HG03108 (cell line): ENCODE measurements around the gene XXYLT1.

Source experiments
- ATAC-seq: cut with Tn5 transposase; IDR thresholded peaks from one replicate; pipeline ENCODE4 v1.9.1; 2021; ENCODE audit warnings: moderate library complexity; ENCODE audit not compliant: unreplicated experiment

The XXYLT1 gene

GRCh38 chr3:195267096-195267495, 3.9 kb downstream of the XXYLT1 start:
- no peak for ATAC-seq

- no peak for ATAC-seq
Measured at GRCh38 chr3:195266428-195266827, 4.5 kb downstream of the XXYLT1 start.

DNA sequence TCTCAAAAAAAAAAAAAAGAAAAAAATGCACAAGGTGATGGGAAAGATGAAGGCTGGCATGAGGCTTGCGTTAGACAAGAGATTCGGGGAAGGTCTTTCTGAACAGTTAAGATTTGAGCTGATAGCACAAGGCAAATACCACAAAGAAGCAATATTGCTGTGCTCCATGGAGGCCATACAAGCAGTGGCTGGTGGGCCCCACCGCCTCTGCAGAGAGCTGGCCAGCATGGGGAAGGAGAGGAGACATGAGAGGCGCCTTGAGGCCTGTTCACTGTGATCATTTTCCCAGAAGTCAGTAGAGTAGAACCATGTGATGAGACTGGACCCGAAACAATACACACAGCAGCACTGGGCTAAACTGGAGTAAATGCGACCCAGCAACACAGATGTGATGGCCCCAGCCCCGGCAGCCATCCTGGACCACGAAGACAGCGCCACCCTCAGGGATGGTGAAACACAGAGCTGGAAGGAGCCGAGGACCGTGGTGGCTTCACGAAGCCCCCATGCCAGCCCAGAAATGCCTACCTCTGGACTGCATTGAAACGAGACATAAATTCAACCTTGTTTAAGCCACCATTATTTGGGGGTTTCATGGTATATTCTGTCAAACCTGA, 5.5 kb downstream of the XXYLT1 start:
- ATAC-seq, result no peak

DNA sequence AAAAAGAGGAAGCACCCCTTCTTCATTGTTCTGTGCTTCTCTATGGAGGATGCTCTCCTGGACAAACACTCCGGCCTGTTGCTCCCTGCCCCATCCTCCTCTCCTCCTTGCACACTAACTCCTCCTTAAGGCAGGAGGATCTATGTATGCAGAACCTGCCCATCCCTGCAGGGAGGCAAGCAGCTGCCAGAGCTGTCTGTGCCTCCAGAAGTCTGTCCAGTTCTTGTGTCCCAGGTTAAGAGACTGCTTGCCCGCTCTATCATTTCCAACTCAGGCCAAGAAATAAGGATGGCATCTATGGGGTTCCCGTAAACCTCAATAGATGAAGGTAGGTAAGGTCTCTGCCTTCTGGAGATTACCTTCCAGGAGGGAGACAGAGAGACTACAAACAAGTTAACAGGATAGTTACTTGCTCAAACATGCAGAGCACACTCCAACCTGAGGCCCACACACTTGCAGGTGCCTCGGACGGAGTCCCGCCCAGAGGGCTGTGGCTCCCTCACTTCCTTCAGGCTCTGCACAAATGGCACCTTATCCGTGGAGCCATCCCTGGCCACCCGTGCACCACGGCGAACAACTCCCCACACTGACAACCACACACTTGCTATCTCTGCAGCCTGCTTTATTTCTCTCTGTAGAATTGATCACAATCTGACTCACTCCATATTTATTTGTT, 6.9 kb downstream of the XXYLT1 start:
- ATAC-seq, result no peak

DNA sequence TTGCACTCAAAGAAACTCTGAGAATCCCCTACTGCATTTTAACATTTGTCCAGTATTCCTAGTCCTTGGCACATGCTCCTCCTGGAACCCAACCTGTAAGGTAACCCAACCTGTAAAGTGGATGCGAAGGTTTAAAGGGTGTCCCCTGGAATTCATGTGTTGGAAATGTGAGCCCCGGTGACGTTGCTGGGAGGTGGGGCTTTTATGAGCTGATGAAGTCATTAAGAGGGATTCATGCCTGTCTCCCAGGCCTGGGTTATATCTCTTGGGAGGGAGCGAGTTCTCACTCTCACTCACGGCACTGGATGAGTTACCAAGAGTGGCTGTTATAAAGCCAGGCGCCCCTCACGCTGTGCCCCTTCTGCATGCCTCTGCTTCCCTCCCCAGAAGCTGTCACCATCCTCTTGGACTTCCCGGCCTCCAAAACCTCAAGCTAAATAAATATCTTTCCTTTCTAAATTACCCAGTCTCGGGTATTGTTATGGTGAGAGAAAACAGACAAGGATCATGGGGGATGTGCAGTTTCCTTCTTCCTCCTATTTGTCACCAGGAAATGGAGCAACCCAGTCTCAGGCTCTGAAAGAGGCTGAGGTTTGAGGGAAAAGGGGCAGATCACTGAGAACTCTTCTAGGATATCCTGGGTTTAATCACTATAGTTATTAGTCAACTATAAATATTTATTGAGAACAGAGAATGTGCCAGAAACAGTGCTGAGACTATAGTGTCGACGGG, 7.6 kb downstream of the XXYLT1 start:
- no peak for ATAC-seq

DNA sequence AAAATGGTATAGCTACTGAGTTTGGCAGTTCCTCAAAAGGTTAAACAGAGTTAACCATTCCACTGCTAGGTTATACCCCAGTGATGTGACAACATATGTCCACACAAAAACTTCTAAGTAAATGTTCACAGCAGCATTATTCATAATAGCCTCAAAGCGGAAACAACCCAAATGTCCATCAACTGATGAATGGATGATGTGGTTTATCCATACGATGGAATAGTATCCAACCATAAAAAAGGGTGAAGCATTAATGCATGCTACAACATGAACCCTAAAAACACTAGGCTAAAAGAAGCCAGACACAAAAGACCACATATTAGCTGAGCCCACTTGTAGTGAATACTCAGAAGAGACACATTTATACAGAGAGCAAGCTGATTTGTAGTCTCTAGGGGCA, 9.0 kb downstream of the XXYLT1 start:
- no peak for ATAC-seq

- ATAC-seq, result peak; percentile 4
Measured at GRCh38 chr3:195260280-195260905, 10.6 kb downstream of the XXYLT1 start.

DNA sequence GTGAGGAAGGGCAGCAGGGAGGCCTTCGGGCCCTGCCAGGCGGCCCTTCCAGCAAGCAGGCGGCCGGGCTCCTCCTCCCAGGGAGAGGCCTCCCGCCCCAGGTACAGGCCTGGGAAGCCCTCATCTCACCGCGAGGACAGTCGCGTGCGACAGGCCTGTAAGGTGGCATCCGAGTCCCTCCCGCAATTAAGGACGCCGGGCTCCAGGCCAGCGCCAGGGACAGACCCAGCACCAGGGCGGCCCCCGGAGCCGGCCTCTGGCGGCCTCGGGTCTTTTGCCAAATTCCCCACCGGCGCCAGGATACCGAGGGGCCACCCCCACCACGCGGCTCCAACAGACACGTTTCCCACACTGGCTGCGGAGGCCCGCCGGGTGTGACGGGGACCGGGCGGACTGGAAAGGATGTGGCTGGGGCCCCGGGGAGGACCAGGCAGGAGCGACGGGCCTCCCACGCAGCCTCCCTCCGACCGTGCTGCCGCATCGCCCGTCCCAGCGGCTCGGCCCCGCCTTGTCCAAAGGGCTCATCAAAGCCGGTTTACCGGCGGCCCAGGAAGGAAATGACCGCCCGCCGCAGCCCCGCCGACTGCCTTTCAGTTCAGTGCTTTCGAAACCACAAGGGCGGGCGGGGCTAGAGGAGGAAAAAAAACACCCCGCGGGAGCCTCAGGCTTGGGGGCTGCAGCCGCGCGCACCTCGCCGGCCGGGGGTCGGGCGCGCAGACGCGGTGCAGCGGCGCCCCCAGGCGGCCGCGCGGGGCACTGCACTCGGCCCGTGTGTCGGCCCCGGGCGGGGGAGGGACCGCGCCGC, 11.3 kb downstream of the XXYLT1 start:
- peak; percentile 70 for ATAC-seq

DNA sequence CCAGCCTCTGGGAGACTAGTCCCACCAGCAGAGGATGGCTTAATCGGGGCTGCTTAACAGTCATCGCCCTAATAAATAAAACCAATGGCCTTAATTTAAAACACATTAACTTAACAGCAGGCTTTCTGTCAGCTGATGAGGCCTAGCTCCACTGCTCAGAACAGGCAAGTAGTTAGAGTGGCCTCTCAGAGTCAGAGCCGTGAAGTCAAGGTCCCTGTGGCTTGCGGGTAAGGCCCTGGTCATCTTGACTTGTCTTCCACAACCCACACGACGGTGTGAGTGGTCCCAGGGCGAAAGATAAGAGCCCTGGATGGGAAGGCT, 11.8 kb downstream of the XXYLT1 start:
- no peak for ATAC-seq

GRCh38 chr3:195258449-195259153, 12.4 kb downstream of the XXYLT1 start:
- no peak for ATAC-seq

GRCh38 chr3:195257454-195258448, 13.2 kb downstream of the XXYLT1 start:
- ATAC-seq, result no peak

DNA sequence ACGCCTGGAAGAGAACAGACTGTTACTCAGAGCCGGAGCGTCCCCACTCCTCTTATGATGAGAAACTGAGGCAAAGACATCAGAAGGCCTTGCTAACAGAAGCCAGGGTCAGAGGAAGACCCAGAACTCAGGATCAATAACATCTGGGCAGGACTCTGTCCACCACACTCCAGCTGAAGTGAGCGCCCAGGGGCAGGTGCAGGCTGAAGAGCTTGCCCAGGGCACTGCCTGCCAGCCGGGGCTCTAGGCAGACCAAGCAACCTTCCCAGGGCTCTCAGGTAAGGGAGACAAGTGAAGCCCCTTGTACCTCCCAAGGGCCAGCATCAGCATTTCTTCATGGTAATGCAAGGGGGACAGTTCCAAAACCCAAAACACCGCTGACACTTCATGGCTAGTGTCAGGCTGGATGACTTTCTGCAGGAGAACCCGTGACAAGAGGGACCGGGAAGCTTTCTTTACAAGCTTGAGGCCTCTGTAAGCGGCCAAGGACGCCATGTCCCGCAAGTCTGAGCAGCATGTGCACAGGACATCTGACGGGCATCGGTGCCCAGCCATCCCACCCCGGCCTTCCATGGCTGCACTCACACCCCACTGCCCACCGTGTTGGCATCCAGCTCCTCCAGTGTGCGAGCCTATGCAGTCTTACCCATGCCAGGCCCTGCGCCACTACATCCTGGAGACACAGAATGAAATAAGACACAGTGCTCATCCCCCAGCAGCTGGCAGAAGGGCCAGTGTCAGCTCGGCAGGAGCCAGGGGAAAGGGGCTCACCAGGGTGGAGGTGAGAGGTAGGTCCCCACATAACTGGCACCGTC, 14.1 kb downstream of the XXYLT1 start:
- ATAC-seq, result no peak

DNA sequence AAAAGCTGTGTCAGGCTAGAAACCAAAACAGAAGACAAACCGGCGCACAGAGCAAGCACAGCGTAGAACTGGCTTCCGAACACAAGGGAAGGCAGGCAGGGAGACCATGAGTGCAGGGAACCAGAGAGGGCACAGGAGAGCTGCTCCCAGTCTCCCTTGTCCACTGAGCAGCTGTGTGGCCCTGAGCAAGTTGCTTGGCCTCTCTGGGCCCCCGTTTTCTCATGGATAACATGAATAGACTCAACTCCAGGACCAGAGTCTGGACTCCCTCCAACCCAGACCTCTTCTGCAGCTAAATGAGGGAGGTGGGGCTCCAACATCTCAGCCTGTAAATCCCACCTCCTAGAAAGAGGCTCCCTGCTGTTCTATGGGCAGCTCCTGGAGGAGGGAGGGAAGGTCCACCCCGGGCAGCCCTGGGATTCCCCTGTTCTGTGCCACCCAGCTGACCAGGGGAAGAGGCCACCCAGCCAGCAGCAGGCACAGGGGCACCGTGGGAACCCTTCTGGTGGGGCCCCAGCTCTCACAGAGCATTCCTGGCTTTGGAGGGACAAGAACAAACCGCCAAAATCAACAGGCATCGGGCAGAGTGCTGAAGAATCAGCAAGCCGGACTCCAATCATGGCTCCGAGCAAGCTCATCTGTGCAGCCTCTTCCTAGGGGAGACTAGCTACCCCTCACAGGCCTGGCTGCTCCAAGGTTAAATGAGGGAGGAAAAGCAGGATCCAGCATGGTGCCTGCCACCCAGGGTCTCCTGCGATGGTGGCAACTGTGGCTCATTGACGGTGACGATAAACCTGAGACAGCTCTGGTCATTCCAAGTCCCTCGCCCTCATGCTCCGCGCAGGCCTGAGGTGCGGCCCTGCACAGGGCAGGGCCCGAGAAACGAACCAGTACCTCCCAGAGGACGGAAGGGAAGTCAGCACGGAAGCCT, 15.1 kb downstream of the XXYLT1 start:
- no peak for ATAC-seq

- no peak for ATAC-seq
Measured at GRCh38 chr3:195255176-195255500, 15.8 kb downstream of the XXYLT1 start.

- ATAC-seq, result no peak
Measured at GRCh38 chr3:195254454-195255175, 16.3 kb downstream of the XXYLT1 start.

GRCh38 chr3:195253923-195254432, 17.0 kb downstream of the XXYLT1 start:
- no peak for ATAC-seq
